ENCODE measurements around the gene DACH2.
A peak's percentile ranks its signal among the peaks of the same experiment; 100 is the strongest.

Gene DACH2

GRCh38 chrX:86806786-86807185 lies 658.5 kb downstream of the DACH2 start:
- DNase-seq (ENCODE audit: low spot score), result peak; percentile 3

GRCh38 chrX:86809651-86810050 lies 661.4 kb downstream of the DACH2 start:
- DNase-seq (ENCODE audit: low spot score), result no peak

DNA sequence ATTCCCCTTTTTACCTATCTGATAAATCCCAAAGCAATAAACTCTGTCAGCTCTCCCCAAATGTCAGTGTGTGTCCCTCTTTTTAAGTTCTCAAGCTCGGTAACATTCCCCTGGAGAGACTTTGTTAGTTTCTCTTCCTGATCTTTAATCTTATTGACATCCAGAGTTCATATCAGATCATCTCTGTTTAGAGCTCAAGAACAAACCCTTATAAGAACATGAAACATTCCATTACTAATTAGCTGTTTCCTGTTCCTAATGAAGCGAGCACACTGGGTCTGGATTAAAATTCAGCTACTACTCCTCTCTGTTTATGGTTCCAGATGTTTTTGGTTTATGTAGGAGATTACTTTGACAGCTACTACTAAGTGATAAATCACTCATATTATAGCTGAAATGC lies 681.5 kb downstream of the DACH2 start:
- DNase-seq (ENCODE audit: low spot score), result no peak

DNA sequence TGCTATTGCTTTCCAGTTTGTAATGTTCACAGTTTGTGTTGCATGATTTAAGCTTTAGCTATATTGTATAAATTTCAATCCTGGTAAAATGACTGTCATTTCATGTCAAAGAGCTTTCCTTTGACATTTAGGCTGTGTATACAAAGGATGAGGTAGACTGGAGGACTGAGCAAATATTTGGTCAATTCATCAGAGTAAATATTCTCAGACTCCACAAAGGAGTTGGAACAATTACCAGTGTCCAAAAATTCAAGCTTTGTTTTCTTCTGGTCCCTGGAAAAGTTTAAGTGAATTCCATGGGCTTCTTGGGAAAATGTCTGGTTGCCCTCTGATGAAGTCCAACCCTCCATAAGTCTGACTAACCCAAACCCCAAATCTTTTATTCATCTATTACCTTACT lies 682.4 kb downstream of the DACH2 start:
- no peak for DNase-seq (ENCODE audit: low spot score)

DNA sequence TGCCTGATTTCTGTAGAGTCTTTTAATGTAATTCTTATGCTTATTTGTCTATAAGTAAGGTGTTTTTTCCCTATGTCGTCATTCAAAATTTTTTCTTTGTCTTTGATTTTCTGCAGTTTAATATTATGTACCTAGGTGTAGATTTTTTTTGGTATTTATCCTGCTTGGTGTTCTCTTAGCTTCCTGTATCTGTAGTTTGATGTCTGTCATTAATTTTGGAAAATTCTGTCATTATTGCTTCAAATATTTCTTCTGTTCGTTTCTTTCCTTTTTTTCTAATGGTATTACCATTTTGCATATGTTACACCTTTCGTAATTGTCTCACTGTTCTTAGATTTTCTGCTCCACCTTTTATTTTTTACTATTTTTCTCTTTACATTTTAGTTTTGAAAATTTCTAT lies 696.9 kb downstream of the DACH2 start:
- no peak for DNase-seq (ENCODE audit: low spot score)

All from AG08396 (cell line).